Body of pancreas (tissue), 4 donors: ENCODE results near the gene ELP4.

Experiments
- CTCF ChIP-seq, 7 experiments: fragments of 450-650 bp in 4 of 7; fragments of 200-600 bp in 3 of 7; sonication (generic) in 3 of 7; IDR thresholded peaks; one replicate each; pipeline ENCODE4 v1.5.1; 2016 to 2019; ENCODE audit warnings: antibody characterized with exemption in 7 of 7
- POLR2A ChIP-seq, 3 donors: fragments of 450-650 bp; IDR thresholded peaks; one replicate each; pipeline ENCODE4 v1.6.1; 2016; ENCODE audit warnings: antibody characterized with exemption in 3 of 3, mild to moderate bottlenecking in 2 of 3

- TF ChIP-seq POLR2A (IDR thresholded peaks at IDR 0.05) (peak in 1 of 3 donors; percentile 7), CTCF (IDR thresholded peaks at IDR 0.05) (no peak)
Observed at GRCh38 chr11:31816468-31817053, 307.0 kb downstream of the ELP4 start.
